ENCODE measurements around the gene USPL1.

GRCh38 chr13:30645629-30646028, 27.9 kb downstream of the USPL1 start:
- TF ChIP-seq CTCF (IDR thresholded peaks at IDR 0.05; ENCODE audit: poor library complexity) (no peak), EZH2 (IDR thresholded peaks at IDR 0.05; ENCODE audit: borderline replicate concordance) (no peak), EZH2phosphoT487 (IDR thresholded peaks at IDR 0.05; ENCODE audit: low read depth, severe bottlenecking, unreplicated experiment) (no peak)
